Pons (tissue), 1 donor: Measurements from ENCODE around the gene SAMM50.

Experiments used
- DNase-seq: peaks from one replicate; pipeline ENCODE4 v3.0.0-alpha.2; 2016; ENCODE audit warnings: low spot score

SAMM50 gene

GRCh38 chr22:43945632-43946383, 9.4 kb upstream of the SAMM50 start:
- no peak for DNase-seq

GRCh38 chr22:43946384-43946667, 8.9 kb upstream of the SAMM50 start:
- no peak for DNase-seq

- no peak for DNase-seq
Measured at GRCh38 chr22:43948836-43949406, 6.3 kb upstream of the SAMM50 start.

GRCh38 chr22:43951391-43951790, 3.9 kb upstream of the SAMM50 start:
- no peak for DNase-seq

- no peak for DNase-seq
Measured at GRCh38 chr22:43951966-43952365, 3.3 kb upstream of the SAMM50 start.

- DNase-seq: peak; percentile 5
Measured at GRCh38 chr22:43953988-43954785, 1.1 kb upstream of the SAMM50 start.

- no peak for DNase-seq
Measured at GRCh38 chr22:43955883-43956782, 891 bp downstream of the SAMM50 start.

GRCh38 chr22:43956805-43957463, 1.7 kb downstream of the SAMM50 start:
- no peak for DNase-seq

- no peak for DNase-seq
Measured at GRCh38 chr22:43957871-43958270, 2.6 kb downstream of the SAMM50 start.

GRCh38 chr22:43964314-43964857, 9.1 kb downstream of the SAMM50 start:
- no peak for DNase-seq

- no peak for DNase-seq
Measured at GRCh38 chr22:43967069-43967468, 11.8 kb downstream of the SAMM50 start.

GRCh38 chr22:43968614-43969013, 13.4 kb downstream of the SAMM50 start:
- no peak for DNase-seq

GRCh38 chr22:43969021-43969878, 14.0 kb downstream of the SAMM50 start:
- DNase-seq: no peak

GRCh38 chr22:43969989-43970755, 14.9 kb downstream of the SAMM50 start:
- DNase-seq: no peak

GRCh38 chr22:43971112-43971511, 15.9 kb downstream of the SAMM50 start:
- no peak for DNase-seq

- no peak for DNase-seq
Measured at GRCh38 chr22:43972931-43973462, 17.8 kb downstream of the SAMM50 start.

- no peak for DNase-seq
Measured at GRCh38 chr22:43974028-43974545, 18.8 kb downstream of the SAMM50 start.

- DNase-seq: no peak
Measured at GRCh38 chr22:43975041-43975440, 19.8 kb downstream of the SAMM50 start.
